Measurements from ENCODE around the gene MAP3K21. TPM values are rescaled to one million over a fixed set of nuclear protein-coding genes. Genes with fewer than 3 reads are reported as not detected.

MAP3K21 gene
- total and polyA plus RNA-seq, 7 donors = 0.04 to 0.49 (median 0.13) TPM

DNA sequence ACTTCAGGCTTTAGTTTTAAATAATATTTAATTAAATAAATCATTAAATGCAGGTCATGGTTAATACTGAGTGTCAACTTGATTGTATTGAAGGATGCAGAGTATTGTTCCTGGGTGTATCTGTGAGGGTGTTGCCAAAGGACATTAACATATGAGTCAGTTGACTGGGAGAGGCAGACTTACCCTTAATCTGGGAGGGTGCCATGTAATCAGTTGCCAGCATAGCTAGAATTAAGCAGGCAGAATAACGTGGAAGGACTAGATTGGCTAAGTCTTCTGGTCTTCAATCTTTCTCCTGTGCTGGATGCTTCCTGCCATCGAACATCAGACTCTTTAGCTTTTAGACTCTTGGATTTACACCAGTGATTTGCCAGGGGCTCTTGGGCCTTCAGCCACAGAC lies 85.3 kb downstream of the MAP3K21 start:
- 53 to 72% (median 55%) methylated on average over 2 of the region's 2 CpGs for WGBS, 3 donors
- TF ChIP-seq, protein P1, sequence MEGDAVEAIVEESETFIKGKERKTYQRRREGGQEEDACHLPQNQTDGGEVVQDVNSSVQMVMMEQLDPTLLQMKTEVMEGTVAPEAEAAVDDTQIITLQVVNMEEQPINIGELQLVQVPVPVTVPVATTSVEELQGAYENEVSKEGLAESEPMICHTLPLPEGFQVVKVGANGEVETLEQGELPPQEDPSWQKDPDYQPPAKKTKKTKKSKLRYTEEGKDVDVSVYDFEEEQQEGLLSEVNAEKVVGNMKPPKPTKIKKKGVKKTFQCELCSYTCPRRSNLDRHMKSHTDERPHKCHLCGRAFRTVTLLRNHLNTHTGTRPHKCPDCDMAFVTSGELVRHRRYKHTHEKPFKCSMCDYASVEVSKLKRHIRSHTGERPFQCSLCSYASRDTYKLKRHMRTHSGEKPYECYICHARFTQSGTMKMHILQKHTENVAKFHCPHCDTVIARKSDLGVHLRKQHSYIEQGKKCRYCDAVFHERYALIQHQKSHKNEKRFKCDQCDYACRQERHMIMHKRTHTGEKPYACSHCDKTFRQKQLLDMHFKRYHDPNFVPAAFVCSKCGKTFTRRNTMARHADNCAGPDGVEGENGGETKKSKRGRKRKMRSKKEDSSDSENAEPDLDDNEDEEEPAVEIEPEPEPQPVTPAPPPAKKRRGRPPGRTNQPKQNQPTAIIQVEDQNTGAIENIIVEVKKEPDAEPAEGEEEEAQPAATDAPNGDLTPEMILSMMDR (IDR thresholded peaks at IDR 0.05) = no peak
- intact Hi-C loops (cut with DNase I) = no loop called here
- no peak for ATAC-seq
- Histone ChIP-seq H3K27ac (no peak overlapping the region), H3K4me3 (no peak overlapping the region), H3K27me3 (ENCODE audit: insufficient read depth in 3 of 3, low read length in 2 of 3) (no peaks in the 10 kb centered on the region), H3K4me1 (no peaks in the 10 kb centered on the region), H3K9me3 (no peaks in the 10 kb centered on the region), H3K36me3 (ENCODE audit: insufficient read depth in 1 of 2, low read depth in 1 of 2) (no peaks in the 10 kb centered on the region)
- DNase-seq = no peak

DNA sequence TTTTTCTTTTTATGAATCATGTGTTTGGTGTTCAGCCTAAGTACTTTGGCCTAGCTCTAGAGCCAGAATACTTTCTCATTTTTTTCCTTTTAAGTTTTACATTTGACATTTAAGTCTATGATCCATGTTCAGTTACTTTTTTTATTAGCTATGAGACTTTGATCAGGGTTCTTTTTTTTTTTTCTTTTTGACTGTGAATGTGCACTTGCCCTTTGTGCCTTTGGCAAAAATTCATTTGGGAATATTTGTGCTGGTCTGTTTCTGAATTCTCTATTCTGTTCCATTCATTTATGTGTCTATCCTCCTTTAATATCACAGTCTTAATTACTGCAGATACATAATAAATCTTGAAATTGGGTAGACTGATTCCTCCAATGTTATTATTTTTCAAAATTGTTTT lies 93.8 kb downstream of the MAP3K21 start:
- intact Hi-C loops (cut with DNase I) = no loop called here
- peaks cover 0 to 3% (median 0%) of the 10 kb centered on the region in 3 donors for H3K27me3 ChIP-seq (ENCODE audit: insufficient read depth in 3 of 3, low read length in 2 of 3)
- TF ChIP-seq, protein P1 (IDR thresholded peaks at IDR 0.05) = no peak
- ATAC-seq = no peak
- H3K27ac ChIP-seq = no peak overlapping the region
- H3K9me3 ChIP-seq = no peaks in the 10 kb centered on the region
- H3K4me1 ChIP-seq = no peaks in the 10 kb centered on the region
- no peak overlapping the region for H3K4me3 ChIP-seq
- H3K36me3 ChIP-seq (ENCODE audit: insufficient read depth in 1 of 2, low read depth in 1 of 2) = no peaks in the 10 kb centered on the region
- no peak for DNase-seq

DNA sequence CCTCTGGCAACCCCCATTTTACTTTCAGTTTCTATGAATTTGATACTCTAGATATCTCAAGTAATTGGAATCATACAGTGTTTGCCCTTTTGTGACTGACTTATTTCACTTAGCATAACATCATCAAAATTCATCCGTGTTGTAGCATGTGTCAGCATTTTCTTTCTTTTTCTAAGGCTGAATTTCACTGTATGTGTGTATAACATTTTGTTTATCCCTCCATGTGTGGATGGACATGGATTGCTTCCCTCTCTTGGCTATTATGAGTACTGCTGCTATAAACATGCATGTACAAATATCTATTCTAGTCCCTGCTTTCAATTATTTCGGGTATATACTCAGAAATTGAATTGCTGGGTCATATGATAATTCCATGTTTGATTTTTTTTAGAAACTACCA lies 97.3 kb downstream of the MAP3K21 start:
- peaks cover 0 to 4% (median 0%) of the 10 kb centered on the region in 3 donors for H3K27me3 ChIP-seq (ENCODE audit: insufficient read depth in 3 of 3, low read length in 2 of 3)
- no peak overlapping the region for H3K4me3 ChIP-seq
- DNase-seq (no peak), ATAC-seq (no peak)
- no peaks in the 10 kb centered on the region for H3K4me1 ChIP-seq
- intact Hi-C loops (cut with DNase I) = no loop called here
- no peak overlapping the region for H3K27ac ChIP-seq
- no peaks in the 10 kb centered on the region for H3K9me3 ChIP-seq
- TF ChIP-seq, protein P1 (IDR thresholded peaks at IDR 0.05) = no peak
- H3K36me3 ChIP-seq (ENCODE audit: insufficient read depth in 1 of 2, low read depth in 1 of 2) = no peaks in the 10 kb centered on the region
- WGBS, 3 donors = 46 to 56% (median 56%) methylated on average over 2 of the region's 2 CpGs

DNA sequence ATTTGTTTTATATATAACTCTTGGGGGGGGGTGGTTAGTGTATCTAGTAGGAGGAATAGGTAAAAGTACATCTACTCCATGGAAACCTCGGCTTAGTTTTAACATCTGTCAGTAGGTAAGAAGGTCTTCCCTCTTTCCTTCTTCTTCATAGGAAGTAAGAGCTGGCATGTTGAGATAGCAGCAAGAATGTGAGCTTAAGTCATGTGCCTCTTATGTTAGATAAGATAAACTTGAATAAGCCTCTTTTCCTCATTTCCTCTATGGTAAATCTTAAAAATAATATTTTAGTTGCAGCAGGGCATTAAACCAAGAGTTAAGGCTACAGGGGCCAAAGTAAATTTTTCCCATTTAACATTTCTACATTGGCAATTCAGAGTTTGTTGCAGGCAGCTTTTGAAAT lies 100.4 kb downstream of the MAP3K21 start:
- DNase-seq (no peak), ATAC-seq (no peak)
- Histone ChIP-seq H3K4me1 (no peaks in the 10 kb centered on the region), H3K4me3 (no peak overlapping the region), H3K36me3 (ENCODE audit: insufficient read depth in 1 of 2, low read depth in 1 of 2) (no peaks in the 10 kb centered on the region), H3K27ac (no peak overlapping the region), H3K9me3 (no peaks in the 10 kb centered on the region), H3K27me3 (ENCODE audit: insufficient read depth in 3 of 3, low read length in 2 of 3) (peaks cover 0 to 4% (median 0%) of the 10 kb centered on the region in 3 donors)
- TF ChIP-seq, protein P1 (IDR thresholded peaks at IDR 0.05) = no peak
- intact Hi-C loops (cut with DNase I) = no loop called here
- 85 to 97% (median 90%) methylated on average over 1 of the region's 1 CpG for WGBS, 3 donors

DNA sequence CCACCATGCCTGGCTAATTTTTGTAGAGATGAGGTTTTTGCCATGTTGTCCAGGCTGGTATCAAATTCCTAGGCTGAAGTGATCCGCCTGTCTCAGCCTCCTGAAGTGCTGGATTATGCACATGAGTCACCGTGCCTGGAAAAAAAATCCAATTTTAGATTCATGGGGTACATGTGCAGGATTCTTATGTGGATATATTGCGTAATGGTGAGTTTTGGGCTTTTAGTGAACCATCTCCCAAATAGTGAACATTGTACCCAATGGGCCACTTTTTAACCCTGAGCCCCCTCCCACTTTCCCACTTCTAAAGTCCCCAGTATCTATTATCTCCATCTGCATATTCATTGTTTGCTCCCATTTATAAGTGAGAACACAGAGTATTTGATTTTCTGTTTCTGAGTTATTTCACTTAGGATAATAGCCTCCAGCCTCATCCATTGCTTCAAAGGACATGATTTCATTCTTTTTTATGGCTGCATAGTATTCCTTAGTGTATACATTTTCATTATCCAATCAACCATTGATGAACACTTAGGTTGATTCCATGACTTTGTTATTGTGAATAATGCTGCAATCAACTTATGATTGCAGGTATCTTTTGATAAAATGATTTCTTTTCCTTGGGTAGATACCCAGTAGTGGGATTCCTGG lies 104.4 kb downstream of the MAP3K21 start:
- no peaks in the 10 kb centered on the region for H3K9me3 ChIP-seq
- intact Hi-C loops (cut with DNase I) = no loop called here
- H3K27ac ChIP-seq = no peak overlapping the region
- no peak for DNase-seq
- no peaks in the 10 kb centered on the region for H3K27me3 ChIP-seq (ENCODE audit: insufficient read depth in 3 of 3, low read length in 2 of 3)
- H3K36me3 ChIP-seq (ENCODE audit: insufficient read depth in 1 of 2, low read depth in 1 of 2) = no peaks in the 10 kb centered on the region
- TF ChIP-seq, protein P1 (IDR thresholded peaks at IDR 0.05) = no peak
- 80 to 83% (median 80%) methylated on average over 3 of the region's 3 CpGs for WGBS, 3 donors
- H3K4me3 ChIP-seq = no peak overlapping the region
- H3K4me1 ChIP-seq = no peaks in the 10 kb centered on the region
- no peak for ATAC-seq

Measured in psoas muscle (tissue), 8 donors.